NCI-H526 (cell line): ENCODE measurements around the gene NAIF1.
"Not testable (repeated sequence)": the region's sequence is repeated elsewhere in the genome, so short reads cannot be mapped to it uniquely, and the experiment has no call there.

Experiments
- DNase-seq, 2 experiments: peaks; one replicate each; lab custom pipeline; 2025; lab: John Stamatoyannopoulos, UW

Gene NAIF1

DNA sequence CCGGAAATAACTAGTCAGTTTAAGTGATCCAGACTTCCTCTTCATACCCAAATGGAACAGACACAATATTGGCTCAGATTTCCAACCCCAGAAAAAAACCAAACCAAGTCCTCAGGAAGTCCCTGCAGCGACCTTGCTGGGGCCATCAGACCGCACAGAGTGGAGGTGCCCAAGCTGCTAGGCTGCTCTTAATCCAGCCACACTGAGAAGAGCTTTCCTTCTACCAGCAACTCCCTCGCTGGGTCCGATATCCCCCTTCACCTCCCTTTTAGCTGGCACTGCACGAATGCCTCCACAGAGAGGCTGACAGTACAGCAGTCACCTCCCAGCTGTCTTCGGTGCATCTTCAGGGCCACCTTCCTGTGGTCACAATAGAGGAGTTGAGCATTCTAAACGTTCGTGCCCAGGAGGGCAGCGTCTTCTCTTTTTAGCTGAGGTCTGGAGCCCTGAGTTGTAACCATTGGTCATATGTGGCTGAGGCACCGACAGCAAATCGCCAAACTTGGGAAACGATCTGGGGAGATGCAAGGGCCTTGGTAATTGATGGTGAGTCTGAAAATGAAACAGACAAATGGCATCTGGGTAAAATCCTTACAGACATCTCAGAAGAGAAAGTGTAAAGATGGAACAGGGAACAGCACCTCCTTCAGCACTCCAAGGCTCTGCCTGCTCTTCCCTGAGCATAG is 5.7 kb downstream of the NAIF1 start:
- no peak for DNase-seq

DNA sequence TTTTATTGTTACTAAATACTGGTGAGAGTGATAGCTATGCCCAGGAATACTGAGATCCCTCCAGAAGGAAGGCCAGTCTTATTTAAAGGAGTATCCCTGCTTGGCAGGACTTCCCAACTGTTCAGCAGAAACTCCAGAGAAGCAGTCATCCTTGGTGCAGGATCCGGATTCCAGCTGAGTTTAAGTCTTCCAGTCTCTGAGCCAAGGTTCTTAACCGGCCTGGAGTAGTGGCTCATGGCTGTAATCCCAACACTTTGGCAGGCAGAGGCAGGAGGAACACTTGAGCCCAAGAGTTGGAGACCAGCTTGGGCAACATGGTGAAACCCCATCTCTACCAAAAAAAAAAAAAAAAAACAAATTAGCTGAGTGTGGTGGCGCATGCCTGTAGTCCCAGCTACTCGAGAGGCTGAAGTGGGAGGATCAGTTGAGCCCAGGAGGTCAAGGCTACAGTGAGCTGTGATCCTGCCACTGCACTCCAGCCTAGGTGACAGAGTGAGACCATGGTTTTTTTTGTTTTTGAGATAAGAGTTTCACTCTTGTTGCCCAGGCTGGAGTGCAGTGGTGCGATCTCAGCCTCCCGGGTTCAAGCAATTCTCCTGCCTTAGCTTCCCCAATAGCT is 7.6 kb downstream of the NAIF1 start:
- no peak for DNase-seq

DNA sequence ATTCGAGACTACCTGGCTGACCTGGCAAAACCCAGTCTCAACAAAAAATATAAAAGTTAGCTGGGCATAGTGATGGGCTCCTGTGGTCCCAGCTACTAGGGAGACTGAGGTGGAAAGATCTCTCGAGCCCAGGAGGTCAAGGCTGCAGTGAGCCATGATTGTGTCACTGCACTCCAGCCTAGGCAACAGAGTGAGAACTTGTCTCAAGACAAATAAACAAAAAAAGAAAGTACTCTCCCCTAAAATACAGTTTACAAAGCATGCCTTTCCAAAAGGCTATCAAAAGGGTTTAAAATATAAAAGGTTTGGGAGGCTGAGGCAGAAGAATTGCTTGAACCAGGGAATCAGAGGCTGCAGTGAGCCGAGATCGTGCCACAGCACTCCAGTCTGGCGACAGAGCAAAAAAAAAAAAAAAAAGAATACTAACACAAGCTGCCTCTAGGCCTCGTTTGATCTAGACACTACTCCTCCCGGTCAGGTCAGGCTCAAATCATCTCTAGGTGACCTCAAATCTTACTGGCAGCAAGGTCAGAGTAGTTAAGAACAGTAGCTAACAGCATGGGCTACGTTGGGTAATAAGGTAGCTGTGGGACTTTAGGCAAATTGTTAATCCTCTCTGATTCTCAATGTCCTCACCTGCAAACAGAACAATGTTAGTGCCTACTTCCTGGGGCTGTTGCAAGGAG is 9.3 kb downstream of the NAIF1 start:
- no peak for DNase-seq

DNA sequence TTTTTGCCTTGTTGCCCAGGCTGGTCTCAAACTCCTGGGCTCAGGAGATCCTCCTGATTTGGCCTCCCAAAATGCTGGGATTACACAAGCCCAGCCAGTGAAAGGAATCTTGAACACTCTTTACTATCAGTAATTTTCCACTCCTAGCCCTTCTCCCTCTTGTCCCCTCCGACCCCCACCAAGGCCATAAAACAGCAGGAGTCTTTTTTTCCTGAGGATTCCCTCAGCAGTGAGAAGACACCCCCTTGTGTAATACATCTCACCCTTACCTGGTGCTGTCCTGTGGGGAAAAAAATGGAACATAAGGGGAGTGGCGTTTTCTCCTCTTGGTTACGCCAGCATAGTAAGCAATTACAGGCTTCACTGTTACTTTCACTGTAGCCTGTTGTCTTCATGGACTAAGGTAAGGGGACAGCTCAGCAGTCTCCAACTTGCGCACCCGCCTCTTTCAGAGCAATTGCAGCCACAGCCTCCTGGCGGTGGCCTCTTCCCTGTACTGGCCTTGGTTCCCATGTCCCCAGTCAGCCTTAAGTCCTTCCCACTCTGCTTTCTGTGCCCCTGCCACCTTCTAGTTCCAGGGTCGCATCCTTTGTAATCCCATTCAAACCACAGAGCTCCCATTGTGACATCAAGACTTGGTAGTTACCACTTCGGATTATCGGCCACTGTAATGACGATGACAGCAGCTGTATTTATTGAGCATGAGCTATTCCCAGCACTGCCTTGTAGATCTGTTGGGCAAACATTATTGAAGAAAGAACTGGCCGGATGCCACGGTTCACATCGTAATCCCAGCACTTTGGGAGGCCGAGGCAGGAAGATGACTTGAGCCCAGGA is 10.0 kb downstream of the NAIF1 start:
- no peak for DNase-seq

DNA sequence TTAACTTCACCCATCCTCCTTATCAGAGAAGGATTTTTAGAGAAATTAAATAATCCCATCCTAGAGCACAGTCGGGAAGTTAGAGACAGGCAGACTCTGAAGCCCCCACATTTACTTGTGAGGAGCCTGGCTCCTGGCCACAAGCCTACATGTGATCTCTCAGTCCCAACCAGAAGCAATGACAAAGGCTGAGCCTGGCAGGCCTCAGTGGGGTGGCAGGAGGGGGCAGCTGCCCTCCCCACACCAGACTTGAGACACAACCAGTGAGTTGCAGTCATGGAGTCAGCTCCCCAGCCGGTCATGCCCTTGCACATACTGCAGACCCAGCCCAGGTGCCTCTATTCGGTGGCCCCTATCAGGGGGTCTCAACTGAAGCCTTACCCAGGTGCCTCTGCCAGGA is 11.0 kb downstream of the NAIF1 start:
- no peak for DNase-seq

DNA sequence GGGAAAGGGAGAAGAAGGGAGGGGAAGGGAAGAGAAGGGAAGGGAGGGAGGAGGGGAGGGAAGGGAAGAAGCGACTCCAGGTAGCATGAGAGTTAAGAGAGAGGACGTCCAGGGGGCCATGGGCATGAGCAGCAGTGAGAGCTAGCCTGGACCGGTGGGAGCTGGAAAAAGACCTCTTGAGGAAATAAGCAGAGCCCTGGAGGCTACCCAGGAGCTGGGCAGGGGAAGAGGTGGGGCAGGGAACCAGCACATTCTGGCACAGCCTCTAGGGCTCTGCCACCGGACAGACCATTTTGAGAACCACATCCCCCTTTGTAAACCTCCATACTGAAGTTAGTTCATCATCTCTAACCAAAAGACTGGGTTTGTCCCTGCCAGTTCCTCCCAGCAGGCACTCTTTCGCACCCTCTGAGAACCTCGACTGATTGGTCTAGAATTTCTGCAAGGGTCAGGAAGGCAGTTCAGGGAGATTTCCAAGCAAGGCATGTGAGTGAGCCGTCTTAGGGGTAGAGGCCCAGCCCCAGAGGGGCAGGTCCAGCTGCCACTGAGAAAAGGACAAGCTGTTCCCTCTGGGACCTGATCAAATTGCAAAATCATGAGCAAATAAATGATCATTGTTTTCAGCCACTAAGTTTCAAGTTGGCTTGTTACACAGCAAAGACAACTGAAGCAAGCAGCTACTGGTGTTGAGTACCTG is 11.6 kb downstream of the NAIF1 start:
- no peak for DNase-seq

DNA sequence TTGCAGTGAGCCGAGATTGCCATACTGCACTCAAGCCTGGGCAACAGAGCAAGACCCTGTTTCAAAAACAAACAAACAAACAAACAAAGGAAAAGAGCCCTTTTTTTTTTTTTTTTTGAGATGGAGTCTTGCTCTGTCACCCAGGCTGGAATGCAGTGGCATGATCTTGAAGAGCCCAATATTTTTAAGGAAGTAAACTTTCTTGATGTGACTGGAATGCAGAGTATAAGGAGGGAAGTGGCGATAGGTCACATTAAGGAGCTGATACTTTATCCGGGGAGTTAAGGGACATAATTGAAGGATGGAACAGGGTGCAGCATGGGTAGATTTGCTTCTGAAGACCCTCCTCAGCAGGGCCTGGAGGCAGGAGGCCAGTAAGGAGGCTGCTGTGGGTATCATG is 13.0 kb downstream of the NAIF1 start:
- DNase-seq, result no peak

DNA sequence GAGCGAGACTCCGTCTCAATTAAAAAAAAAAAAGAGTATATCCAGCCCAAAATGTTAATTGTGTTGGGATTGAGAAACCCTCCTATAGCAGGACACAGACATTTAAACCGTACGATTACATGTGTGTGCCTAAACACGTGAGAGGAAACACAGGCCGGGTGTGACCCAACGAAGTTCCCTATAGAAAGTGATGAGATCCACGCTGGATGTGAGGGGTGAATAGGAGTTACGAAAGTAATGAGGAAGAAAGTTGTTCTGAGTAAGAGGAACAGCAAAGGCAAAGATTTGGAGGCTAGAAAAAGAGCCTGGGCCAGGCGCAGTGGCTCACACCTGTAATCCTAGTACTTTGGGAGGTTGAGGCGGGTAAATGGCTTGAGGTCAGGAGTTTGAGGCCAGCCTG is 13.6 kb downstream of the NAIF1 start:
- DNase-seq, result no peak

DNA sequence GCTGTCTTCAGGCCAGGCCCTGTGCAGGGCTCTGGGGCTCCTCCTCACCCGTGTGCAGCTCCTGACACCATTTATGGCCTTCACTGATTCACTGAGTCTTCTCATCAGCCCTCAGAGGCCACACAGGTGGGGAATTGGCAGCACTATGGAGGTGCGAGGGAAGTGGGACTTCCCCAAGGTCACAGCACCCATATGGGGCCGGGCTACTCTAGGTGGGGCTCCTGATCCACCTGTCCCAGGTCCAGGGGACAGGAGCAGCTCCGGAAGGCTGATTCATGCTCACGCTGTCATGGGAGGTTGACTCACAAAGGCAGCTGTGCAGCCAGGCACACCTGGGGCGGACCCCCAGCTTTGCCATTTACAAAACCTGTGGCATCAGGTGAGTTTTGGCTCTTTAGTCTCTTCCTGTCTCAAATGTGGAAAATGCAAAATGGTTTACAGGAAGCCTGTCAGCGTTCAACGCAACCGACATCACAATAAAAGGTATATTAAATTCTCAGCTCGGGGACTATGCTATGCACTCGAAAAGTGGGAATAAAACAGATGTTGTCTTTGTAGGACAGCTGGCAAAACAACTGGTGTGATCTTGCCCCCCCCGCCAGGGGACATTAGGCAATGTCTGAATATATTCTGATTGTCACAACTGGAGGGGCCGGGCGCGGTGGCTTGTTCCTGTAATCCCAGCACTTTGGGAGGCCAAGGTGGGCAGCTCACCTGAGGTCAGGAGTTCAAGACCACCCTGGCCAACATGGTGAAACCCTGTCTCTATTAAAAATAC is 15.0 kb downstream of the NAIF1 start:
- no peak for DNase-seq

DNA sequence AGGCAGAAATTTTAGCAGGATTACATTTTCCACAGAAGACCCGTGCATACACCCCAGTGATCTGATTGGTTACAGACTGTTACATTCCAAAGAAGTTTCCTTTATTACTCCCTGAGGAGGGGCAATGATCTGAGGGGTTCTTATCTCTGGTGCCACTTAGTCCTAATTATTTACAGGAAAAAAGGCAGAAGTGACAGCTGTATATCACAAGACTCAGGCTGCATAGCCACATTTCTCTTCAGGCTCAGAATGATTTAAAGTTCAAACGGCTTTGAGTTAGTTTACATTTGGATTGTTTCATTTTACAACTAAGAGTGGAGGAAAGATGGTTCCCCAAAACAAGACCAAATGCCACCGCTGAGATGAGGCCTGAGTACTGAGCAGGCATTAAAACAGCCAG is 17.3 kb downstream of the NAIF1 start:
- DNase-seq, result no peak

DNA sequence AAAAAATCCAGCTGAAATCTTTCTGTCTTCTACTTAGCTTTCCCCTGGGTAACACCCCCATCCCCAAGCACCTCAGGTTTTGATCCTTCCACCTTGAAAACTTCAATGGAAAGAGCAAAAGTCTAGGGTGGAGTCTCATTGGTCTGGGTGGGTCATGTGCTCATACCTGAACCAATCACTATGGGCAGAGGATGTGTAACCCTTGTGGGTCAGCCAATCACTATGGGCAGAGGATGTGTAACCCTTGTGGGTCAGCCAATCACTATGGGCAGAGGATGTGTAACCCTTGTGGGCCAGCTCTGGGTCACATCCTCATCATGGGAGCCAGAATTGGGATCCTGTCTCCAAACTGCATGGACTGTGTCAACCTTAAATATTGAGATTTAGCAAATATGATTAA is 18.5 kb downstream of the NAIF1 start:
- DNase-seq, result no peak

DNA sequence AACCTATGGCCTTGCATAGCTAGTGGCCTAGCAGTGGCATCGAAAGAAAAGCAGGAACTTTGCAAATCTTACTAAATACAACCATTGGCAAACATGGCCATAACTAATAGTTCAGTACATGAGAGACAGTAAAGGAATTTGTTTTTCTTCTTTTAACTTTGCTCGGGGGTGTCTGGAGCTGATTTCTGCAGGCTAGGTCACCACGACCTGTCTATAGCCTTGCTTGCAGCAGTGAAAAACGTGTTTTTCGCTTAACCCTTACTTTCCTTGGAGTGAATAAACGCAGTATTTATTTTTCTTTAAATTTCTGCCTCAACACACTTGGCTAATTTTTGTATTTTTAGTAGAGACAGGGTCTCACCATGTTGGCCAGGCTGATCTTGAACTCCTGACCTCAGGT is 19.9 kb downstream of the NAIF1 start:
- DNase-seq, result no peak

DNA sequence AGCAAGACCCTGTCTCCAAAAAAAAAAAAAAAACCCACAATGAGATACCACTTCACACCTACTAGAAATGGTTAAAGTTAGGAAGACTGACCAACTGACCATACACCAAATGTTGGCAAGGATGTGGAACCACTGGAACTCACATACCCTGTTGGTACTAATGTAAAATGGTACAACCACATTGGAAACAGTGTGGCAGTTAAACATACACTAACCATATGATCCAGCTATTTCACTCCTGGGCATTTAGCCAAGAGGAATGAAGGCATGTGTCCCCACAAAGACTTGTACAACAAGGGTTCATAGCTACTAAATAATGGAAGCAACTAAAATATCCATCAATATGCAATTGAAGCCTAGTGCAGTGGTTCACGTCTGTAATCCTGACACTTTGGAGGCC is 21.3 kb downstream of the NAIF1 start:
- DNase-seq, result no peak

DNA sequence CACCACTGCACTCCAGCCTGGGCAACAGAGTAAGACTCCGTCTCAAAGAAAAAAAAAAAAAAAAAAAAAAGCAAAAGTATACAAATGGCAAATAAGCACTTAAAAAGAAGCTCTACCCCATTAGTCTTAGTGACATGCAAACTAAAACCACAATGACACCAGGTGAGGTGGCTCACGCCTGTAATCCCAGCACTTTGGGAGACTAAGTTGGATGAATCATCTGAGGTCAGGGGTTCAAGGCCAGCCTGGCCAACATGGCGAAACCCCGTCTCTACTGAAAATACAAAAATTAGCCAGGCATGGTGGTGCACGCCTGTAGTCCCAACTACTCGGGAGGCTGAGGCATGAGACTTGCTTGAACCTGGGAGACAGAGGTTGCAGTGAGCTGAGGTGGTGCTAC is 21.7 kb downstream of the NAIF1 start:
- not testable (repeated sequence) for DNase-seq

DNA sequence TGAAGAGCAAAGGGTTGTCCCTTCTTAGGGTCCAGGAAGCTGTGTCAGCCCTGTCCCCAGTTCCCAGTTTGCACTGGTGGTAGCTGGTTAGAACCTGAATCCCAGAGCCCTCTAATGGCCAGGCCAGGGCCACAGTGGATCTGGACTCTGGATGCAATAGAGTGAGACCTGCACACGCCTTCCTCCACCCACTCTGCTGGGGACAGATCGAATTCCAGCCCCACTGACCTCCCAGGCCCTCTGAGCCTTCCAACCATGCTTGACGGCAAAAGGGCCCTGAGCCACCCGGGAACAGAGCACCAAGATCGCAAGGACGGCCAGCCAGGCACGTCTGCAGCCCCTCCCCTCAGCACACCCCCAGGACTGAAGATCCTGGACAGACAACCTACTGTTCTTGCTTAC is 23.7 kb downstream of the NAIF1 start:
- no peak for DNase-seq

DNA sequence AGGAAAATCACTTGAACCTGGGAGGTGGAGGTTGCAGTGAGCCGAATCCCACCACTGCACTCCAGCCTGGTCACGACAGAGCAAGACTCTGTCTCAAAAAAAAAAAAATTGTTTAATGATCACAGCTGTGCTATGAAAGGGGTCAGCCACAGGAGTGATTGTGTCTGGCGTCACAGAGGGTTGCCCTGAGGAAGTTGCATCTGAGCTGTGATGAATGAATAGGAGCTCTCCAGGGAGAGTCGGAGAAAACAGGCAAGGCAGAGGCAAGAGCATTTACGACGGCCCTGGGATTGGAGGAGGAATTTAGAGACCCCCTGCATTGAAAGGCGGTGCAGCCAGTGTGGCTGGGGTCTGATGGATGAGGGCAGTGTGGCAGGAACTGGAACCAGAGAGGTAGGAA is 25.1 kb downstream of the NAIF1 start:
- no peak for DNase-seq

DNA sequence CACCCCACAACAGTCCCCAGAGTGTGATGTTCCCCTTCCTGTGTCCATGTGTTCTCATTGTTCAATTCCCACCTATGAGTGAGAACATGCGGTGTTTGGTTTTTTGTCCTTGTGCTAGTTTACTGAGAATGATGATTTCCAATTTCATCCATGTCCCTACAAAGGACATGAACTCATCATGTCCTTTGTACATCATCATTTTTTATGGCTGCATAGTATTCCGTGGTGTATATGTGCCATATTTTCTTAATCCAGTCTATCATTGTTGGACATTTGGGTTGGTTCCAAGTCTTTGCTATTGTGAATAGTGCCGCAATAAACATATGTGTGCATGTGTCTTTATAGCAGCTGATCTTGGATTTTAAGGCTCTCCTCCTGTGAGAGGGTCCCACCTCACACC is 26.3 kb downstream of the NAIF1 start:
- DNase-seq, result not testable (repeated sequence)

DNA sequence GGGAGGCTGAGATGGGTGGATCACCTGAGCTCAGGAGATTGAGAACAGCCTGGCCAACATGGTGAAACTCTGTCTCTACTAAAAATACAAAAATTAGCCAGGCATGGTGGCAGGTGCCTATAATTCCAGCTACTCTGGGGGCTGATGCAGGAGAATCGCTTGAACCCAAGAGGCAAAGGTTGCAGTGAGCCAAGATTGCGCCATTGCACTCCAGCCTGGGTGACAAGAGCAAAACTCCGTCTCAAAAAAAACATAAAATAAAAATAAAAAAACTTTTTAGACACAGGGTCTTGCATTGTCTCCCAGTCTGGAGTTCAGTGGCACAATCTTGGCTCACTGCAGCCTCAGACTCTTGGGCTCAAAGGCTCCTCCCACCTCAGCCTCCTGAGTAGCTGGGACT is 30.6 kb downstream of the NAIF1 start:
- DNase-seq, result not testable (repeated sequence)

DNA sequence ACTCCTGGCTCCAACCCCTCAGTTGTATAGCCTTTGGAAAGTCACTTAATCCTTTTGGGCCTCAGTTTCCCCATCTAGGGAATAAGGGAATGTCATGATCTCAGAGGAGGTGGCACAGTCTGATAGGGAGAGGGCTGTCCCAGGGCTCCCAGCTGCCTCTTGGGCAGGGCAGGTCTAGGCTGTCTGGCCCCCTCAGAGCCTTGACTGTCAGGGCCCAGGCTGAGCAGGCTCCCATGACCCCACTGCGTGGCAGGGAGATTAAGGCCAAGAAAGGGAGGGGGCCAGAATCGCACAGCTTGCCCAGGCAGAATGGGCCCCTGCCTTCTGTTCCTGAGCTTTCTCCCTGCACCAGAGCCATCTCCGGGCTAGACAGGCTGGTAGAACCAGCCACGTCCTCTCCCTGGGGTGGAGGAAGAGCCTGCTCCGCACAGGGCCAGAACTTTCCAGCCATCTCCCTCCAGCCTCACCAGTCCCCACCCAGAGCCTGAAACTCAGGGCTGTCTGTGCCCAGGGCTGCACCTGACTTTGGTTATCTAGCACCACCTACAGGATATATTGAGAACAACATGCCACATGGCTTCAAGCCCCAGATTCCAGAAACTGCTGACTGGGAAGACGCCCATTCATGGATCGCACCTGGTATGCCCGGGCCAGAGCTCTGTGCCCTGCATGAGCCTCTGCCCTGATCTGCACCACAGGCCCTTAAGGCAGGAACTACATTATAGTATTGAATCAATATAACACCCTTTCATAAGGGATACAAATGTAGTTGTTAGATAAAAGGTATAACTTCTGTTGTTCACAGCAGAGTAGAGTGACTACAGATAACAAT is 32.1 kb downstream of the NAIF1 start:
- DNase-seq, result peak; percentile 81 to 89

DNA sequence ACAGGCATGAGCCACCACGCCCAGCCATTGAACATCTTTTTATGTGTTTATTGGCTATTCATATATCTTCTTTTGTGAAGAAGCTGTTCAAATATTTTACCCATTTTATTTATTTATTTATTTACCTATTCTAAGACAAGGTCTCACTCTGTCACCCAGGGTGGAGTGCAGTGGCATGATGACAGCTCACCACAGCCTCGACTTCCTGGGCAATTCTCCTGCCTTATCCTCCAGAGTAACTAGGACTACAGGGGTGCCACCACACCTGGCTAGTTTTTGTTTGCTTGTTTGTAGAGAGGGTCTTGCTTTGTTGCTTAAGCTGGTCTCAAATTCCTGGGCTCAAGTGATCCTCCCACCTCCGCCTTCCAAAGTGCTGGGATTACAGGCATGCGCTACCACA is 33.5 kb downstream of the NAIF1 start:
- no peak for DNase-seq
